Measurements from ENCODE around the gene SMIM28. TPM values are rescaled to one million over a fixed set of nuclear protein-coding genes. Genes with fewer than 3 reads are reported as not detected.

The SMIM28 gene
- total and polyA plus RNA-seq, 2 donors (not counting 3 experiments of a cell fraction or from before 2014, with no cell fraction given), result not detected

GRCh38 chr6:138418118-138418742, 40.5 kb downstream of the SMIM28 start:
- intact Hi-C loops (cut with micrococcal nuclease) (no loop called here), dilution Hi-C loops (cut with MboI; ENCODE audit: extremely low pct_ligation_motif_present, low sequenced_read_pairs) (no loop called here)
- Histone ChIP-seq H3K4me1 (ENCODE audit: control insufficient read depth, extremely low read depth, insufficient read depth, low read length) (peaks cover 9% of the 10 kb centered on the region), H2AFZ (ENCODE audit: low read depth, low read length) (no peak overlapping the region), H4K20me1 (replicated peaks; ENCODE audit: control insufficient read depth, extremely low read depth, insufficient read depth, low read length) (no peaks in the 10 kb centered on the region), H3K9me1 (replicated peaks; ENCODE audit: control insufficient read depth, extremely low read depth, insufficient read depth, low read length) (no peaks in the 10 kb centered on the region), H3K9me3 (replicated peaks; ENCODE audit: control insufficient read depth, insufficient read depth, low read length) (no peaks in the 10 kb centered on the region), H3K9ac (replicated peaks; ENCODE audit: extremely low read depth, insufficient read depth, low read length) (no peak overlapping the region), H3K36me3 (ENCODE audit: control insufficient read depth in 2 of 2, extremely low read depth in 1 of 2, insufficient read depth in 2 of 2, low read length in 2 of 2) (peaks cover 4% of the 10 kb centered on the region in 2 experiments), H3K27me3 (ENCODE audit: control insufficient read depth in 2 of 2, insufficient read depth in 2 of 2, low read length in 2 of 2) (no peaks in the 10 kb centered on the region), H3K4me3 (replicated peaks in 1 of 3; ENCODE audit: insufficient read depth in 1 of 3, low read depth in 1 of 3, low read length in 3 of 3) (no peak overlapping the region), H3K4me2 (ENCODE audit: insufficient read depth, low read length) (no peak overlapping the region), H3K79me2 (ENCODE audit: control insufficient read depth, insufficient read depth, low read length) (no peaks in the 10 kb centered on the region), H3K27ac (ENCODE audit: insufficient read depth, low read depth, low read length) (no peak overlapping the region)
- no TSS peak for BruUV-seq (replicated peaks)
- FAIRE-seq, result no peak
- no peak for DNase-seq (ENCODE audit: low read depth, low spot score)
- CTCF ChIA-PET, result interaction anchor here (1.2 kb wide), 1 partner anchor 302 kb away, joined by 3 read pairs; no protein-coding TSS in a partner anchor
- POLR2A ChIA-PET, result no interaction called here
- TF ChIP-seq POLR2AphosphoS5 (IDR thresholded peaks at IDR 0.05; ENCODE audit: insufficient read depth, low read depth, low read length) (no peak), EZH2 (IDR thresholded peaks at IDR 0.05; ENCODE audit: borderline replicate concordance, low read depth, low read length, severe bottlenecking) (no peak), POLR2A (IDR thresholded peaks at IDR 0.05; ENCODE audit: low read depth, low read length) (no peak), JUN (IDR thresholded peaks at IDR 0.05; ENCODE audit: borderline replicate concordance, insufficient read depth, insufficient read length, low read depth) (no peak)

GRCh38 chr6:138419766-138420165, 42.1 kb downstream of the SMIM28 start:
- Histone ChIP-seq H3K9me3 (replicated peaks; ENCODE audit: control insufficient read depth, insufficient read depth, low read length) (no peaks in the 10 kb centered on the region), H3K4me1 (ENCODE audit: control insufficient read depth, extremely low read depth, insufficient read depth, low read length) (peaks cover 12% of the 10 kb centered on the region), H3K4me3 (replicated peaks in 1 of 3; ENCODE audit: insufficient read depth in 1 of 3, low read depth in 1 of 3, low read length in 3 of 3) (no peak overlapping the region), H3K9me1 (replicated peaks; ENCODE audit: control insufficient read depth, extremely low read depth, insufficient read depth, low read length) (no peaks in the 10 kb centered on the region), H3K9ac (replicated peaks; ENCODE audit: extremely low read depth, insufficient read depth, low read length) (no peak overlapping the region), H4K20me1 (replicated peaks; ENCODE audit: control insufficient read depth, extremely low read depth, insufficient read depth, low read length) (no peaks in the 10 kb centered on the region), H3K79me2 (ENCODE audit: control insufficient read depth, insufficient read depth, low read length) (no peaks in the 10 kb centered on the region), H3K4me2 (ENCODE audit: insufficient read depth, low read length) (no peak overlapping the region), H3K27me3 (ENCODE audit: control insufficient read depth in 2 of 2, insufficient read depth in 2 of 2, low read length in 2 of 2) (no peaks in the 10 kb centered on the region), H2AFZ (ENCODE audit: low read depth, low read length) (no peak overlapping the region), H3K36me3 (ENCODE audit: control insufficient read depth in 2 of 2, extremely low read depth in 1 of 2, insufficient read depth in 2 of 2, low read length in 2 of 2) (peaks cover 5 to 7% of the 10 kb centered on the region in 2 experiments), H3K27ac (ENCODE audit: insufficient read depth, low read depth, low read length) (no peak overlapping the region)
- dilution Hi-C loops (cut with MboI; ENCODE audit: extremely low pct_ligation_motif_present, low sequenced_read_pairs) (no loop called here), intact Hi-C loops (cut with micrococcal nuclease) (loop anchor here (10.0 kb wide), 1 partner anchor 275 kb away; no protein-coding TSS in a partner anchor)
- FAIRE-seq (no peak), DNase-seq (ENCODE audit: low read depth, low spot score) (no peak)
- ChIA-PET CTCF (interaction anchor here (0.9 kb wide), 1 partner anchor 303 kb away, joined by 3 read pairs; no protein-coding TSS in a partner anchor), POLR2A (no interaction called here)
- TF ChIP-seq EZH2 (IDR thresholded peaks at IDR 0.05; ENCODE audit: borderline replicate concordance, low read depth, low read length, severe bottlenecking) (no peak), GATA2 (IDR thresholded peaks at IDR 0.05; ENCODE audit: insufficient read depth, insufficient read length, low read depth, low read length) (no peak), MYC (IDR thresholded peaks at IDR 0.05; ENCODE audit: low read depth, low read length) (no peak), POLR2A (IDR thresholded peaks at IDR 0.05; ENCODE audit: low read depth, low read length) (no peak), MAX (IDR thresholded peaks at IDR 0.05; ENCODE audit: insufficient read depth, insufficient read length) (no peak), JUN (IDR thresholded peaks at IDR 0.05; ENCODE audit: borderline replicate concordance, insufficient read depth, insufficient read length, low read depth) (no peak), POLR2AphosphoS5 (IDR thresholded peaks at IDR 0.05; ENCODE audit: insufficient read depth, low read depth, low read length) (no peak), CTCF (IDR thresholded peaks at IDR 0.05; ENCODE audit: extremely low read depth in 1 of 2, insufficient read depth in 1 of 2, low read depth in 1 of 2, low read length in 2 of 2) (no peak), FOS (IDR thresholded peaks at IDR 0.05; ENCODE audit: borderline replicate concordance, insufficient read depth, low read length) (no peak)
- BruUV-seq (replicated peaks), result no TSS peak
